HL-60 (cell line): Measurements from ENCODE around the gene ATG10.

Experiments
- DNase-seq, 2 experiments: peaks; one replicate each; pipeline ENCODE4 v3.0.0-alpha.2; 2010 to 2020; ENCODE audit warnings: low read depth in 1 of 2, low spot score in 1 of 2
- H3K27ac ChIP-seq: fragments of 250-450 bp; sonication (Bioruptor Pico); replicated peaks from 2 replicates; pipeline ENCODE4 v1.5.1; 2020; ENCODE audit warnings: mild to moderate bottlenecking, moderate library complexity
- H3K27me3 ChIP-seq: fragments of 250-450 bp; sonication (Bioruptor Pico); 2 replicates; pipeline ENCODE4 v1.5.1; 2021; ENCODE audit warnings: mild to moderate bottlenecking, moderate library complexity; ENCODE audit not compliant: insufficient read depth, poor library complexity, severe bottlenecking
- H3K4me3 ChIP-seq: replicated peaks from 2 replicates; pipeline ENCODE4 v1.5.1; 2011; ENCODE audit warnings: mild to moderate bottlenecking, control low read depth, low read length; ENCODE audit not compliant: insufficient read depth
- GABPA ChIP-seq: IDR thresholded peaks from 2 replicates; pipeline ENCODE4 v1.6.1; 2012; ENCODE audit warnings: low read depth
- POLR2AphosphoS5 ChIP-seq: IDR thresholded peaks from 2 replicates; pipeline ENCODE4 v1.6.1; 2012; ENCODE audit warnings: low read depth
- SPI1 ChIP-seq: IDR thresholded peaks from 2 replicates; pipeline ENCODE4 v1.6.1; 2012; ENCODE audit warnings: low read depth, mild to moderate bottlenecking, borderline replicate concordance
- TF ChIP-seq, protein P1 (sequence below): IDR thresholded peaks from one replicate; pipeline ENCODE4 v1.5.1; 2011; ENCODE audit warnings: low read length, control low read depth, inconsistent platforms; ENCODE audit not compliant: insufficient read depth
- TF ChIP-seq, protein P2 (sequence below): IDR thresholded peaks from 2 replicates; pipeline ENCODE4 v1.6.1; 2012; ENCODE audit warnings: low read depth; ENCODE audit not compliant: insufficient replicate concordance

The ATG10 gene

DNA sequence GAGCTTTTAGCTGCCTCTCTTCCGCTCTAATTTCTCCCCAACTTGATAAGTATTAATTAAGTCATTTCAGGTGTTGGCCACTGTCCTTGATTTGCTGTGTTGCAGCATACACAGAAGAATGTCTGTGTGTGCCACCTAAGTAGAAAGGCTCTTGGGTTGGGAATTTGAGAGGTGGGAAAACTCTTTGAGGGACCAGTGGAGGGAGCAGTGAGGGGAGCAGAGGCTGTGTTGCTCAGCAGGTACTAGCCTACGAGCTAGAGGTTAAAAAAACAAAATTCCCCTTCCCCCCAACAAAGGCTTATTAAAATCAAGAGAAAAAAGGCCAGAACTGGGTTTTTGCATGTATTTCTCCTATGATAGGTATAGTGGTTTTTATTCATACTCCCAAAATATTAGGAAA lies 285.4 kb downstream of the ATG10 start:
- H3K27me3 ChIP-seq = no peaks in the 10 kb centered on the region
- DNase-seq = no peak
- TF ChIP-seq, protein P1, sequence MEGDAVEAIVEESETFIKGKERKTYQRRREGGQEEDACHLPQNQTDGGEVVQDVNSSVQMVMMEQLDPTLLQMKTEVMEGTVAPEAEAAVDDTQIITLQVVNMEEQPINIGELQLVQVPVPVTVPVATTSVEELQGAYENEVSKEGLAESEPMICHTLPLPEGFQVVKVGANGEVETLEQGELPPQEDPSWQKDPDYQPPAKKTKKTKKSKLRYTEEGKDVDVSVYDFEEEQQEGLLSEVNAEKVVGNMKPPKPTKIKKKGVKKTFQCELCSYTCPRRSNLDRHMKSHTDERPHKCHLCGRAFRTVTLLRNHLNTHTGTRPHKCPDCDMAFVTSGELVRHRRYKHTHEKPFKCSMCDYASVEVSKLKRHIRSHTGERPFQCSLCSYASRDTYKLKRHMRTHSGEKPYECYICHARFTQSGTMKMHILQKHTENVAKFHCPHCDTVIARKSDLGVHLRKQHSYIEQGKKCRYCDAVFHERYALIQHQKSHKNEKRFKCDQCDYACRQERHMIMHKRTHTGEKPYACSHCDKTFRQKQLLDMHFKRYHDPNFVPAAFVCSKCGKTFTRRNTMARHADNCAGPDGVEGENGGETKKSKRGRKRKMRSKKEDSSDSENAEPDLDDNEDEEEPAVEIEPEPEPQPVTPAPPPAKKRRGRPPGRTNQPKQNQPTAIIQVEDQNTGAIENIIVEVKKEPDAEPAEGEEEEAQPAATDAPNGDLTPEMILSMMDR = no peak
- TF ChIP-seq POLR2AphosphoS5 (no peak), GABPA (no peak), SPI1 (no peak)
- TF ChIP-seq, protein P2, sequence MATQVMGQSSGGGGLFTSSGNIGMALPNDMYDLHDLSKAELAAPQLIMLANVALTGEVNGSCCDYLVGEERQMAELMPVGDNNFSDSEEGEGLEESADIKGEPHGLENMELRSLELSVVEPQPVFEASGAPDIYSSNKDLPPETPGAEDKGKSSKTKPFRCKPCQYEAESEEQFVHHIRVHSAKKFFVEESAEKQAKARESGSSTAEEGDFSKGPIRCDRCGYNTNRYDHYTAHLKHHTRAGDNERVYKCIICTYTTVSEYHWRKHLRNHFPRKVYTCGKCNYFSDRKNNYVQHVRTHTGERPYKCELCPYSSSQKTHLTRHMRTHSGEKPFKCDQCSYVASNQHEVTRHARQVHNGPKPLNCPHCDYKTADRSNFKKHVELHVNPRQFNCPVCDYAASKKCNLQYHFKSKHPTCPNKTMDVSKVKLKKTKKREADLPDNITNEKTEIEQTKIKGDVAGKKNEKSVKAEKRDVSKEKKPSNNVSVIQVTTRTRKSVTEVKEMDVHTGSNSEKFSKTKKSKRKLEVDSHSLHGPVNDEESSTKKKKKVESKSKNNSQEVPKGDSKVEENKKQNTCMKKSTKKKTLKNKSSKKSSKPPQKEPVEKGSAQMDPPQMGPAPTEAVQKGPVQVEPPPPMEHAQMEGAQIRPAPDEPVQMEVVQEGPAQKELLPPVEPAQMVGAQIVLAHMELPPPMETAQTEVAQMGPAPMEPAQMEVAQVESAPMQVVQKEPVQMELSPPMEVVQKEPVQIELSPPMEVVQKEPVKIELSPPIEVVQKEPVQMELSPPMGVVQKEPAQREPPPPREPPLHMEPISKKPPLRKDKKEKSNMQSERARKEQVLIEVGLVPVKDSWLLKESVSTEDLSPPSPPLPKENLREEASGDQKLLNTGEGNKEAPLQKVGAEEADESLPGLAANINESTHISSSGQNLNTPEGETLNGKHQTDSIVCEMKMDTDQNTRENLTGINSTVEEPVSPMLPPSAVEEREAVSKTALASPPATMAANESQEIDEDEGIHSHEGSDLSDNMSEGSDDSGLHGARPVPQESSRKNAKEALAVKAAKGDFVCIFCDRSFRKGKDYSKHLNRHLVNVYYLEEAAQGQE = no peak
- no peak overlapping the region for H3K27ac ChIP-seq
- no peak overlapping the region for H3K4me3 ChIP-seq

DNA sequence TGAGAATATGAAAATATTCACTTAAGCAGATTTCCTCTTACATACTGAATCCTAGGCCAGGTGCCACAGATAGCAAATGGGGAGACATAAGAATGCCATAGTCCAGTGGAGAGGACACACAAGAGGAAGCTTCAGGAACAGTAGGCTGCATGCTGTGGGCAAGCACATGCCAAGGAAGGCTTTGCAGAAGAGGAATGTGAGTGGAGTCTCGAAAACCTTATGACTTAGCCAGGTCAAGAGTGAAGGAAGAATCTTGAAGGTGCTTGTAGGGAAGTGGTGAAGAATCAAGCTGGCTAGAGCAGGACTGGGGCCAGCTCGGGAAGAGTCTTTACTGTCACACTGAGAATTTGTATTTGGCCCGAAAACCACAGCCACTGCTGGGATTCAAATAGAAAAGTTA lies 285.9 kb downstream of the ATG10 start:
- Histone ChIP-seq H3K4me3 (no peak overlapping the region), H3K27me3 (no peaks in the 10 kb centered on the region), H3K27ac (no peak overlapping the region)
- TF ChIP-seq, protein P1 = no peak
- TF ChIP-seq GABPA (no peak), SPI1 (no peak), POLR2AphosphoS5 (no peak)
- TF ChIP-seq, protein P2 = no peak
- DNase-seq = no peak

DNA sequence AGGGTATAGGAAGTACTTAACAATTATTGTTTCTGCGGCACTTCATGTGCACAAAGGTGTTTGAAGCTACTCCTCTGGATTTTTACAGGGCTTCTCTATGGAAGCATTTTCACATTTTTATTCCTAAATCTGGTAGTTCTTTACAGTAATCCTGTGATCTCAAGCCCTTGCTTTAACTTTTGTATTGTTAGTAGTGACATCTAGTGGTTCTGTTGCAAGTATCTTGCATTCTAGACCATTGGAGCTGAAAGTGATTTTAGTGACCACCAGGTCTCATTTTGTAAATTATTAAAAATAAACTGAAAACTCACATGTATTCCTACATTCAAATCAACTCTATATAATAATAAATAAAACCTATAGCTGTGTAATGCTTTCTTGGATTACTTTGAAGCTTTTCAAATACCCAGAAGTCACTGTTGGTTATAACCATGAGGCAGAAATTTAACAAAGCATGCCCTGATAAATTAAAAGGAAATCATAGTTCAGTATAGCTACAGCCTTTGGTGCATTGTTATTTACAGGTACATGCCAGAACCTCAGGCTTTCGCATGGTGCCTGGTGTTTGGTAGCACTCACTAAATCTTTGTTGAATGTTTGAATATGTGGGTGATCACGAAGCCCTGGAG lies 287.5 kb downstream of the ATG10 start:
- Histone ChIP-seq H3K27me3 (no peaks in the 10 kb centered on the region), H3K4me3 (no peak overlapping the region), H3K27ac (no peak overlapping the region)
- no peak for TF ChIP-seq GABPA
- TF ChIP-seq, protein P2 = no peak
- TF ChIP-seq POLR2AphosphoS5 = no peak
- TF ChIP-seq, protein P1 = no peak
- TF ChIP-seq SPI1 = no peak
- DNase-seq = no peak
